Panc1 (cell line): ENCODE results near the gene NCK1.

ENCODE experiments used
- TF ChIP-seq, protein P1 (sequence below): fragments of 450-650 bp; IDR thresholded peaks from 2 replicates; pipeline ENCODE4 v1.5.1; 2017; ENCODE audit warnings: mild to moderate bottlenecking
- TF ChIP-seq, protein P2 (sequence below), 2 experiments: IDR thresholded peaks; 2 replicates each; pipeline ENCODE4 v1.6.1; 2011 to 2012; ENCODE audit warnings: low read depth in 2 of 2, control low read depth in 1 of 2, low read length in 1 of 2, mild to moderate bottlenecking in 1 of 2, moderate library complexity in 1 of 2; ENCODE audit not compliant: insufficient read depth in 1 of 2

DNA sequence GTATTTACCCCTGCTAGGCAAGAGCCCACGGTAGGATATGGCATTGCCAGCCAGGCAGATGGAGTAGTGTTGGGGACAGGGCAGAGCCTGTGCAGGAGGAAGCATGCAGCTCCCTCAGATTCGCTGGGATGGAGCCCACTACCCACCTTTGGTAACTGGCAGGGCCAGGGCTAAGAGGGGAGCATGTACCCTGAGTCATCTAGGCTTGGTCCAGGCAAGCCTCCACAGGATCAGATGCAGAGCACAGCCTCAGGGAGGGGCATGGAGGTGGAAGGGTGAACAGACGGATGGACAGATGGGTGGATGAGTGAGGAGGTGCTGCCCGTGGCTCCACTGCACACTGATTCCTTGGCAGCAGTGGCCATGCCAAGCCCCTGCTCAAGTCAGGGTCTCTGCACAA, 128.8 kb downstream of the NCK1 start:
- TF ChIP-seq, protein P1, sequence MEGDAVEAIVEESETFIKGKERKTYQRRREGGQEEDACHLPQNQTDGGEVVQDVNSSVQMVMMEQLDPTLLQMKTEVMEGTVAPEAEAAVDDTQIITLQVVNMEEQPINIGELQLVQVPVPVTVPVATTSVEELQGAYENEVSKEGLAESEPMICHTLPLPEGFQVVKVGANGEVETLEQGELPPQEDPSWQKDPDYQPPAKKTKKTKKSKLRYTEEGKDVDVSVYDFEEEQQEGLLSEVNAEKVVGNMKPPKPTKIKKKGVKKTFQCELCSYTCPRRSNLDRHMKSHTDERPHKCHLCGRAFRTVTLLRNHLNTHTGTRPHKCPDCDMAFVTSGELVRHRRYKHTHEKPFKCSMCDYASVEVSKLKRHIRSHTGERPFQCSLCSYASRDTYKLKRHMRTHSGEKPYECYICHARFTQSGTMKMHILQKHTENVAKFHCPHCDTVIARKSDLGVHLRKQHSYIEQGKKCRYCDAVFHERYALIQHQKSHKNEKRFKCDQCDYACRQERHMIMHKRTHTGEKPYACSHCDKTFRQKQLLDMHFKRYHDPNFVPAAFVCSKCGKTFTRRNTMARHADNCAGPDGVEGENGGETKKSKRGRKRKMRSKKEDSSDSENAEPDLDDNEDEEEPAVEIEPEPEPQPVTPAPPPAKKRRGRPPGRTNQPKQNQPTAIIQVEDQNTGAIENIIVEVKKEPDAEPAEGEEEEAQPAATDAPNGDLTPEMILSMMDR: no peak
- TF ChIP-seq, protein P2, sequence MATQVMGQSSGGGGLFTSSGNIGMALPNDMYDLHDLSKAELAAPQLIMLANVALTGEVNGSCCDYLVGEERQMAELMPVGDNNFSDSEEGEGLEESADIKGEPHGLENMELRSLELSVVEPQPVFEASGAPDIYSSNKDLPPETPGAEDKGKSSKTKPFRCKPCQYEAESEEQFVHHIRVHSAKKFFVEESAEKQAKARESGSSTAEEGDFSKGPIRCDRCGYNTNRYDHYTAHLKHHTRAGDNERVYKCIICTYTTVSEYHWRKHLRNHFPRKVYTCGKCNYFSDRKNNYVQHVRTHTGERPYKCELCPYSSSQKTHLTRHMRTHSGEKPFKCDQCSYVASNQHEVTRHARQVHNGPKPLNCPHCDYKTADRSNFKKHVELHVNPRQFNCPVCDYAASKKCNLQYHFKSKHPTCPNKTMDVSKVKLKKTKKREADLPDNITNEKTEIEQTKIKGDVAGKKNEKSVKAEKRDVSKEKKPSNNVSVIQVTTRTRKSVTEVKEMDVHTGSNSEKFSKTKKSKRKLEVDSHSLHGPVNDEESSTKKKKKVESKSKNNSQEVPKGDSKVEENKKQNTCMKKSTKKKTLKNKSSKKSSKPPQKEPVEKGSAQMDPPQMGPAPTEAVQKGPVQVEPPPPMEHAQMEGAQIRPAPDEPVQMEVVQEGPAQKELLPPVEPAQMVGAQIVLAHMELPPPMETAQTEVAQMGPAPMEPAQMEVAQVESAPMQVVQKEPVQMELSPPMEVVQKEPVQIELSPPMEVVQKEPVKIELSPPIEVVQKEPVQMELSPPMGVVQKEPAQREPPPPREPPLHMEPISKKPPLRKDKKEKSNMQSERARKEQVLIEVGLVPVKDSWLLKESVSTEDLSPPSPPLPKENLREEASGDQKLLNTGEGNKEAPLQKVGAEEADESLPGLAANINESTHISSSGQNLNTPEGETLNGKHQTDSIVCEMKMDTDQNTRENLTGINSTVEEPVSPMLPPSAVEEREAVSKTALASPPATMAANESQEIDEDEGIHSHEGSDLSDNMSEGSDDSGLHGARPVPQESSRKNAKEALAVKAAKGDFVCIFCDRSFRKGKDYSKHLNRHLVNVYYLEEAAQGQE (IDR thresholded peaks at IDR 0.05; ENCODE audit: insufficient read depth in 1 of 2, low read depth in 2 of 2, low read length in 1 of 2): no peak
